Jurkat, Clone E6-1 (cell line): ENCODE measurements around the gene DDX20. TPM values are rescaled to one million over a fixed set of nuclear protein-coding genes. Genes with fewer than 3 reads are reported as not detected.

Source experiments
- DNase-seq: peaks from one replicate; pipeline ENCODE4 v3.0.0-alpha.2; 2011; ENCODE audit warnings: low read depth, low spot score
- H3K4me3 ChIP-seq: 2 replicates; pipeline ENCODE4 v1.5.1; 2011; ENCODE audit warnings: mild to moderate bottlenecking, low read length, control low read depth, moderate library complexity
- polyA plus RNA-seq: library from polyadenylated mRNA; unstranded; fragments of >200 nt; gene quantifications from one replicate; pipeline ENCODE4 v1.2.1, GENCODE V29; 2012; ENCODE audit warnings: missing spikeins; ENCODE audit not compliant: insufficient read length, insufficient read depth

Gene DDX20
- polyA plus RNA-seq, result 22.6 TPM

GRCh38 chr1:111755331-111756123 lies at the start of gene DDX20:
DDX20 (plus strand) TSS chr1:111755901; CDS start chr1:111755925, 24 bp downstream.
- DNase-seq, result peak; percentile 92
- peak within 1 kb of the TSS; percentile 93 for H3K4me3 ChIP-seq

- H3K4me3 ChIP-seq, result no peak overlapping the region
- no peak for DNase-seq
Measured at GRCh38 chr1:111706921-111707320, 48.8 kb upstream of the DDX20 start.

DNA sequence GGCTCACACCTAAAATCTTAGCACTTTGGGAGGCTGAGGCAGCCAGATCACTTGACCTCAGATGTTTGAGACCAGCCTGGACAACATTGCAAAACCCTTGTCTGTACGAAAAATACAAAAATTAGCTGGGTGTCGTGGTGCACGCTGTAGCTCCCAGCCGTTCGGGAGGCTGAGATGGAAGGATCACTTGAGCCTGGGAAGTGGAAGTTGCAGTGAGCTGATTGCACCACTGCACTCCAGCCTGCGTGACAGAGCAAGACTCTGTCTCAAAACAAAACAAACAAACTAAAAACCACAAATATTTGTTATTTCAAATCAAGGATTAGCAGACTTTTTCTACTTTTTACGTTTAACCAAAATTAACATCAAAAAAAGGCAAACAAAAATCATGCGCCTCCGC lies 47.8 kb upstream of the DDX20 start:
- no peak for DNase-seq
- H3K4me3 ChIP-seq, result no peak overlapping the region

DNA sequence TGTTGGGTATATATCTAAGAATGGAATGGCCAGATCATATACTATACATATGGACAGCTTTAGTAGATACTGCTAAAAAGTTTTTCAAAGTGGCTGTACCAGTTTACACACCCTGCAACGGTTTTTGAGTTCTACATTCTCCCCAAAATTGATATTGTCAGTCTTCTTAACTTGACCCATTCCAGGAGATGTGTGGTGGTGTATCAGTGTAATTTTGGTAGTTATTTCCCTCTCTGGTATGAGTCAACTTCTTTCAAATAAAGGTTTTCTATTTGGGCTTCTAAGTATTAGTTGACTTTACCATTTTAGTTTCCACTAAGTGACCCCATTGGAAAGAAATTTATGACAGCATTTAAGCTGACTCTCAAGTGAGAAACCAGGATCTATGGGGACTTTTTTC lies 45.7 kb upstream of the DDX20 start:
- no peak overlapping the region for H3K4me3 ChIP-seq
- no peak for DNase-seq

GRCh38 chr1:111716333-111716732 lies 39.4 kb upstream of the DDX20 start:
- no peak for DNase-seq
- H3K4me3 ChIP-seq, result no peak overlapping the region

- H3K4me3 ChIP-seq, result no peak overlapping the region
- no peak for DNase-seq
Measured at GRCh38 chr1:111717450-111717849, 38.3 kb upstream of the DDX20 start.

- H3K4me3 ChIP-seq, result no peak overlapping the region
Measured at GRCh38 chr1:111719135-111719534, 36.6 kb upstream of the DDX20 start.

GRCh38 chr1:111719674-111720132 lies 36.0 kb upstream of the DDX20 start:
- H3K4me3 ChIP-seq, result no peak overlapping the region
- no peak for DNase-seq

More at GRCh38 chr1:111719135-111719534, 36.6 kb upstream of the DDX20 start:
- no peak for DNase-seq

GRCh38 chr1:111720274-111720976 lies 35.3 kb upstream of the DDX20 start:
- DNase-seq, result no peak
- no peak overlapping the region for H3K4me3 ChIP-seq

DNA sequence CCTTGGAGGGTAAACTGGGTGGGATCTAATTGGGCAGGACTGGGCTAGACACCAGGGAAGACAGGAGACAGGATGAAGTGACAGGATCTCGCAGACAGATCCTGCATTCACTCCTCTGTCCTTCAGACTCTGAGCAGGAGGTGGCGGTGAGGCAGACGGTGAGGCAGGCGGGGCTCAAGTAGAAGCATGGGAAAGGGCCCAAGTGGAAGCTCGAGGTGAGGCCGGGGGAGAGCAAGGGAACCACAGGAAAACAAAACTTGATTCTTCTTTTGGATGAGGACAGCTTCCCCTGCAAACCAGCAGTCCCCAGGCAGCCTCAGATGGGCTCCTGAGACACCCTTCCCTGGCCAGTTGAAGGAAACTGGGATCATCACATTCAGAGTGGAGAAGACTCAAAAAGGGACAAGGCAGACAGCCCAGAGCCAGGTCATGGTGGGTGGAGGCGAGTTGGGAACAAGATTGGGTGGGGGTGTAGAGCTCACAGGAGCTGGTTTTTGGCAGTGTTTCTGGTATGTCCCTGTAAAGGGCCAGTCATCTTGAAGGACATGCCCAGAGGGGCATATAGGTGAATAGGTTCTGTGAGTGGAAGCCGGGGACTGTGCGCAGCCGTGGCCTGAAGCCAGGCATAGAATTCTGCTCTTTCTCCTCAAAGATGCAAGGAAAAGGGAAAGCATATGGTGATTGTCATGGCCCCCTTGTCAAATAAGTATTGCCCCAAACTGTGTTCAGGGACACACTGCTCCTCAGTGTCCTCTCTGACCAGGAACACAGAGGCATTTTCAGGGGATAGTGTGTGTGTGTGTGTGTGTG lies 34.5 kb upstream of the DDX20 start:
- no peak for DNase-seq
- no peak overlapping the region for H3K4me3 ChIP-seq

DNA sequence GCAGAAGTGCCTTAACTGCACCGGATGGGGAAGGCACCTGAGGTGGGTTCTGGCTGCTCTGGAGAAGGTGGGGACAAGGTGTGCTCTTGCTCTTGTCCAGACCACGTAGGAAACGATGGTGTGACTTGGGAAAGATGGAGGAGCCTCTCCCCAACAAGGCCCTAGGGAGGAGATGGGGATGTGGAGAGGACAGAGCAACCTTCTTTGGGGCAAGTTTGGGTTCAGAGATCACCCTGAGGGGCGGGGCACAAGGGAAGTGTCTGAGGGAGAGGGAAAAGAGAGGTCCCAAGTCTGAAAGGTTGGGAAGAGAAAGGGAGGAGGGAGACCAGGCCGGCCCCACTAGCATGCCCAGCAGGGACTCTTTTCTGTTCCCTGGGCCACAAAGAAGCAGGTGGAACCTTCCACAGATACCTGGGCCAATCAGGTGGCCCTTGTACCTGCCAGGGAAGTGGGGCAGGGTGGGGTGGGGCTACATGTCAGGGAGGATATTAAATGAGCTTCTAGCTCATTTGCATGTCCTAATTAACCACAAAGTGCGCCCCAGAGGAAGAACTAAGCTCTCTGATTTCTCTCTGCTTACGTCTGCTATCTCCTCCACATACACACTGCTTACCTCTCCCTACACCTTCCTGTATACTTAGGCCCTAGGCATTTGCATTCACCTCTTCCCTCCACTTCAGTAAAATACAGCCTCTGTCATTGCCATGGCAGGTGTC lies 32.5 kb upstream of the DDX20 start:
- H3K4me3 ChIP-seq, result no peak overlapping the region
- no peak for DNase-seq

- no peak overlapping the region for H3K4me3 ChIP-seq
- DNase-seq, result no peak
Measured at GRCh38 chr1:111723871-111724270, 31.8 kb upstream of the DDX20 start.

GRCh38 chr1:111725192-111725591 lies 30.5 kb upstream of the DDX20 start:
- no peak for DNase-seq
- H3K4me3 ChIP-seq, result no peak overlapping the region

- DNase-seq, result no peak
- no peak overlapping the region for H3K4me3 ChIP-seq
Measured at GRCh38 chr1:111727056-111727455, 28.6 kb upstream of the DDX20 start.

- H3K4me3 ChIP-seq, result no peak overlapping the region
- no peak for DNase-seq
Measured at GRCh38 chr1:111729271-111729921, 26.3 kb upstream of the DDX20 start.

- no peak overlapping the region for H3K4me3 ChIP-seq
- DNase-seq, result no peak
Measured at GRCh38 chr1:111729946-111730681, 25.6 kb upstream of the DDX20 start.

GRCh38 chr1:111730706-111731105 lies 25.0 kb upstream of the DDX20 start:
- no peak overlapping the region for H3K4me3 ChIP-seq
- DNase-seq, result no peak

GRCh38 chr1:111731956-111732355 lies 23.7 kb upstream of the DDX20 start:
- no peak for DNase-seq
- H3K4me3 ChIP-seq, result no peak overlapping the region
